Measurements from ENCODE around the gene PTPN4.

DNA sequence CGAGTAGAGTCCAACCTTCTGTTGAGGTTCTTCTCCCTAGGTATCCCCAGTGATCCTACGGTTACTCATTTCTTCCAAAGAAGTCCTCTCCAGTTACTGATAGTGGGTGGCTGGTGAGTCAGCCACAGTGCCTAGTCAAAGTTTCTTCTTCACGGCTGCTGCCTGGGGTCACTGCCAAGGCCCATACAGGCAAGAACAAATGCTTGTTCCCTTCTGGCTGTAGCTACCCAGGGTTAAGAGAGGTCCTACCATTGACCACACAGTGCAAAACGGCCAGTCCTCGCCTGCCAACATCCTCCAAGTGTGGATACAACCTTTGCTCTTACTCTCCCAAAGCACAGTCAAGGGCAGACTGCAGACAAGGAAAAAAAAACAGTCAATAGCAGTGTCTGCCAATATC, 2.9 kb upstream of the PTPN4 start:
- TF ChIP-seq, protein P1, sequence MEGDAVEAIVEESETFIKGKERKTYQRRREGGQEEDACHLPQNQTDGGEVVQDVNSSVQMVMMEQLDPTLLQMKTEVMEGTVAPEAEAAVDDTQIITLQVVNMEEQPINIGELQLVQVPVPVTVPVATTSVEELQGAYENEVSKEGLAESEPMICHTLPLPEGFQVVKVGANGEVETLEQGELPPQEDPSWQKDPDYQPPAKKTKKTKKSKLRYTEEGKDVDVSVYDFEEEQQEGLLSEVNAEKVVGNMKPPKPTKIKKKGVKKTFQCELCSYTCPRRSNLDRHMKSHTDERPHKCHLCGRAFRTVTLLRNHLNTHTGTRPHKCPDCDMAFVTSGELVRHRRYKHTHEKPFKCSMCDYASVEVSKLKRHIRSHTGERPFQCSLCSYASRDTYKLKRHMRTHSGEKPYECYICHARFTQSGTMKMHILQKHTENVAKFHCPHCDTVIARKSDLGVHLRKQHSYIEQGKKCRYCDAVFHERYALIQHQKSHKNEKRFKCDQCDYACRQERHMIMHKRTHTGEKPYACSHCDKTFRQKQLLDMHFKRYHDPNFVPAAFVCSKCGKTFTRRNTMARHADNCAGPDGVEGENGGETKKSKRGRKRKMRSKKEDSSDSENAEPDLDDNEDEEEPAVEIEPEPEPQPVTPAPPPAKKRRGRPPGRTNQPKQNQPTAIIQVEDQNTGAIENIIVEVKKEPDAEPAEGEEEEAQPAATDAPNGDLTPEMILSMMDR (conservative IDR thresholded peaks at IDR 0.05; ENCODE audit: low read depth, low read length) = no peak
- no peak for TF ChIP-seq EZH2 (IDR thresholded peaks at IDR 0.05; ENCODE audit: low read length, unreplicated experiment)
